Sigmoid colon (tissue), 7 donors: ENCODE data around the gene TLE1. TPM values are rescaled to one million over a fixed set of nuclear protein-coding genes. Genes with fewer than 3 reads are reported as not detected.

Experiments
- DNase-seq: peaks from one replicate; pipeline ENCODE4 v3.0.0-alpha.2; 2019
- H3K27ac ChIP-seq, 4 donors: fragments of 200-600 bp; sonication (generic); one replicate each; pipeline ENCODE4 v1.5.1; 2016 to 2019; ENCODE audit warnings: mild to moderate bottlenecking in 1 of 4
- H3K27me3 ChIP-seq, 3 donors: fragments of 200-600 bp; sonication (generic); one replicate each; pipeline ENCODE4 v1.5.1; 2019; ENCODE audit warnings: mild to moderate bottlenecking in 1 of 3
- H3K36me3 ChIP-seq, 4 donors: fragments of 200-600 bp; sonication (generic); one replicate each; pipeline ENCODE4 v1.5.1; 2016 to 2019
- H3K4me1 ChIP-seq, 4 donors: fragments of 200-600 bp; sonication (generic); one replicate each; pipeline ENCODE4 v1.5.1; 2017 to 2019
- H3K4me3 ChIP-seq, 4 donors: fragments of 200-600 bp; sonication (generic); one replicate each; pipeline ENCODE4 v1.5.1; 2017 to 2019; ENCODE audit warnings: mild to moderate bottlenecking in 2 of 4, moderate library complexity in 1 of 4
- H3K9me3 ChIP-seq, 4 donors: fragments of 200-600 bp in 3 of 4; sonication (generic) in 3 of 4; one replicate each; pipeline versions ENCODE4 v1.5.1 to v1.6.1; 2013 to 2019
- CTCF ChIP-seq, 4 experiments: fragments of 450-650 bp in 3 of 4; fragments of 200-600 bp in 1 of 4; IDR thresholded peaks; one replicate each; pipeline ENCODE4 v1.5.1; 2016 to 2019; ENCODE audit warnings: antibody characterized with exemption in 4 of 4, mild to moderate bottlenecking in 3 of 4, moderate library complexity in 2 of 4
- EP300 ChIP-seq, 4 donors: sonication (generic); formaldehyde crosslinking; IDR thresholded peaks; one replicate each; pipeline ENCODE4 v1.6.1; 2017; ENCODE audit warnings: antibody characterized with exemption in 4 of 4
- POLR2A ChIP-seq, 2 donors: fragments of 450-650 bp; IDR thresholded peaks; one replicate each; pipeline ENCODE4 v1.6.1; 2016; ENCODE audit warnings: antibody characterized with exemption in 2 of 2, mild to moderate bottlenecking in 2 of 2, moderate library complexity in 2 of 2
- POLR2AphosphoS5 ChIP-seq, 4 donors: sonication (generic); formaldehyde crosslinking; IDR thresholded peaks; one replicate each; pipeline ENCODE4 v1.6.1; 2017; ENCODE audit warnings: antibody characterized with exemption in 4 of 4
- WGBS, 2 donors: extraction: QIAGEN DNeasy Blood & Tissue Kit; methylation state at CpG; one replicate each; pipeline ENCODE4 v1.1.7; 2013; 5-methylcytosine and 5-hydroxymethylcytosine counted together
- intact Hi-C: fragments of 100-400 bp; cut with DNase I; formaldehyde crosslinking; loops from one replicate; pipeline ENCODE4 v1.15.1; 2023
- polyA plus RNA-seq, 3 donors: library from polyadenylated mRNA; stranded (reverse); fragments of 200-250 nt; gene quantifications; one replicate each; pipeline ENCODE4 v1.2.3, GENCODE V29; 2013
- total RNA-seq, 4 donors: library from RNA; depleted of rRNA; stranded (reverse); fragments of >200 nt; gene quantifications; one replicate each; pipeline ENCODE4 v1.1.0, GENCODE V29; 2016
- donor health status: healthy with polysubstance abuse.
- donor health status: Bipolar disorder and iron deficiency.
- donor health status: healthy.

TLE1 gene
- total and polyA plus RNA-seq, 7 donors: 28.9 to 54.6 (median 45.7) TPM

- H3K27me3 ChIP-seq: no peaks in the 10 kb centered on the region
- H3K27ac ChIP-seq: no peak overlapping the region
- TF ChIP-seq CTCF (IDR thresholded peaks at IDR 0.05): no peak
- TF ChIP-seq POLR2A (IDR thresholded peaks at IDR 0.05): no peak
- TF ChIP-seq POLR2AphosphoS5 (IDR thresholded peaks at IDR 0.05): no peak
- no peak for TF ChIP-seq EP300 (IDR thresholded peaks at IDR 0.05)
- 83 to 88% methylated on average over 6 of the region's 6 CpGs for whole genome bisulfite sequencing, 2 donors
- H3K4me3 ChIP-seq: no peak overlapping the region
- intact Hi-C loops: no loop called here
- peaks cover 0 to 56% (median under 1%) of the 10 kb centered on the region in 4 donors for H3K36me3 ChIP-seq
- peaks cover 0 to 30% (median 27%) of the 10 kb centered on the region in 4 donors for H3K4me1 ChIP-seq
- H3K9me3 ChIP-seq: no peaks in the 10 kb centered on the region
- no peak for DNase-seq
Observed at GRCh38 chr9:81602887-81603680, 86.3 kb downstream of the TLE1 start.

GRCh38 chr9:81601639-81602623 lies 87.4 kb downstream of the TLE1 start:
- intact Hi-C loops: no loop called here
- Histone ChIP-seq H3K4me1 (peaks cover 0 to 30% (median 27%) of the 10 kb centered on the region in 4 donors), H3K27ac (peak overlapping the region in 2 of 4 donors; percentile 10 to 46), H3K4me3 (no peak overlapping the region), H3K36me3 (peaks cover 0 to 45% (median 0%) of the 10 kb centered on the region in 4 donors), H3K27me3 (no peaks in the 10 kb centered on the region), H3K9me3 (no peaks in the 10 kb centered on the region)
- 86 to 88% methylated on average over 15 of the region's 15 CpGs for WGBS, 2 donors
- TF ChIP-seq CTCF (IDR thresholded peaks at IDR 0.05) (no peak), EP300 (IDR thresholded peaks at IDR 0.05) (no peak), POLR2A (IDR thresholded peaks at IDR 0.05) (no peak), POLR2AphosphoS5 (IDR thresholded peaks at IDR 0.05) (no peak)
- no peak for DNase-seq

GRCh38 chr9:81600631-81601030 lies 88.7 kb downstream of the TLE1 start:
- WGBS, 2 donors: 83 to 86% methylated on average over 4 of the region's 4 CpGs
- Histone ChIP-seq H3K36me3 (peaks cover 0 to 42% (median 0%) of the 10 kb centered on the region in 4 donors), H3K27me3 (no peaks in the 10 kb centered on the region), H3K9me3 (no peaks in the 10 kb centered on the region), H3K4me3 (no peak overlapping the region), H3K4me1 (peaks cover 0 to 30% (median 27%) of the 10 kb centered on the region in 4 donors), H3K27ac (peak overlapping the region; percentile 10 to 46 (median 38))
- no peak for TF ChIP-seq POLR2A (IDR thresholded peaks at IDR 0.05)
- TF ChIP-seq EP300 (IDR thresholded peaks at IDR 0.05): no peak
- TF ChIP-seq CTCF (IDR thresholded peaks at IDR 0.05): no peak
- intact Hi-C loops: no loop called here
- no peak for DNase-seq

- Histone ChIP-seq H3K36me3 (peaks cover 0 to 41% (median 0%) of the 10 kb centered on the region in 4 donors), H3K27me3 (no peaks in the 10 kb centered on the region), H3K9me3 (no peaks in the 10 kb centered on the region), H3K4me3 (no peak overlapping the region), H3K4me1 (peaks cover 0 to 32% (median 27%) of the 10 kb centered on the region in 4 donors), H3K27ac (peak overlapping the region in 2 of 4 donors; percentile 21 to 46)
- intact Hi-C loops: no loop called here
- no peak for TF ChIP-seq POLR2A (IDR thresholded peaks at IDR 0.05)
- TF ChIP-seq EP300 (IDR thresholded peaks at IDR 0.05): no peak
- TF ChIP-seq POLR2AphosphoS5 (IDR thresholded peaks at IDR 0.05): no peak
- no peak for TF ChIP-seq CTCF (IDR thresholded peaks at IDR 0.05)
- no peak for DNase-seq
- 12 to 34% methylated on average over 1 of the region's 1 CpG for WGBS, 2 donors
Observed at GRCh38 chr9:81599837-81600236, 89.5 kb downstream of the TLE1 start.
